Measurements from ENCODE around the gene HPGD.
A peak's percentile ranks its signal among the peaks of the same experiment; 100 is the strongest.

HPGD gene

GRCh38 chr4:174522183-174523024 is at the start of gene HPGD:
HPGD (minus strand) TSS chr4:174522488; CDS start chr4:174522451, 37 bp downstream.
- peak; percentile 56 for DNase-seq (ENCODE audit: low spot score)

- no peak for DNase-seq (ENCODE audit: low spot score)
Observed at GRCh38 chr4:174564529-174564928, 42.2 kb upstream of the HPGD start.

- no peak for DNase-seq (ENCODE audit: low spot score)
Observed at GRCh38 chr4:174563399-174563798, 41.1 kb upstream of the HPGD start.

- no peak for DNase-seq (ENCODE audit: low spot score)
Observed at GRCh38 chr4:174561560-174561959, 39.3 kb upstream of the HPGD start.

- DNase-seq (ENCODE audit: low spot score), result no peak
Observed at GRCh38 chr4:174559894-174560293, 37.6 kb upstream of the HPGD start.

- DNase-seq (ENCODE audit: low spot score), result no peak
Observed at GRCh38 chr4:174555789-174556630, 33.7 kb upstream of the HPGD start.

- DNase-seq (ENCODE audit: low spot score), result no peak
Observed at GRCh38 chr4:174554231-174554728, 32.0 kb upstream of the HPGD start.

- DNase-seq (ENCODE audit: low spot score), result no peak
Observed at GRCh38 chr4:174553828-174554227, 31.5 kb upstream of the HPGD start.

- DNase-seq (ENCODE audit: low spot score), result no peak
Observed at GRCh38 chr4:174553031-174553430, 30.7 kb upstream of the HPGD start.

GRCh38 chr4:174550541-174550940 is 28.3 kb upstream of the HPGD start:
- no peak for DNase-seq (ENCODE audit: low spot score)

GRCh38 chr4:174549721-174550120 is 27.4 kb upstream of the HPGD start:
- DNase-seq (ENCODE audit: low spot score), result no peak

GRCh38 chr4:174545268-174545667 is 23.0 kb upstream of the HPGD start:
- DNase-seq (ENCODE audit: low spot score), result no peak

GRCh38 chr4:174544496-174544895 is 22.2 kb upstream of the HPGD start:
- no peak for DNase-seq (ENCODE audit: low spot score)

- DNase-seq (ENCODE audit: low spot score), result peak; percentile 8
Observed at GRCh38 chr4:174540175-174540574, 17.9 kb upstream of the HPGD start.

GRCh38 chr4:174539571-174539970 is 17.3 kb upstream of the HPGD start:
- no peak for DNase-seq (ENCODE audit: low spot score)

- DNase-seq (ENCODE audit: low spot score), result no peak
Observed at GRCh38 chr4:174538876-174539250, 16.6 kb upstream of the HPGD start.

GRCh38 chr4:174538123-174538875 is 16.0 kb upstream of the HPGD start:
- DNase-seq (ENCODE audit: low spot score), result peak; percentile 29

GRCh38 chr4:174537634-174538033 is 15.3 kb upstream of the HPGD start:
- no peak for DNase-seq (ENCODE audit: low spot score)

GRCh38 chr4:174534461-174534860 is 12.2 kb upstream of the HPGD start:
- DNase-seq (ENCODE audit: low spot score), result peak; percentile 8

GRCh38 chr4:174532445-174532844 is 10.2 kb upstream of the HPGD start:
- peak; percentile 53 for DNase-seq (ENCODE audit: low spot score)

- DNase-seq (ENCODE audit: low spot score), result no peak
Observed at GRCh38 chr4:174531486-174531885, 9.2 kb upstream of the HPGD start.

- no peak for DNase-seq (ENCODE audit: low spot score)
Observed at GRCh38 chr4:174528226-174528625, 5.9 kb upstream of the HPGD start.

All from kidney tubule cell (primary cell).